NCI-H526 treated with DMSO at 0.1 percent for 48 hours (cell line): ENCODE data around the gene FARP1.

ENCODE experiments used
- DNase-seq: peaks from one replicate; lab custom pipeline; 2025; lab: John Stamatoyannopoulos, UW

The FARP1 gene

DNA sequence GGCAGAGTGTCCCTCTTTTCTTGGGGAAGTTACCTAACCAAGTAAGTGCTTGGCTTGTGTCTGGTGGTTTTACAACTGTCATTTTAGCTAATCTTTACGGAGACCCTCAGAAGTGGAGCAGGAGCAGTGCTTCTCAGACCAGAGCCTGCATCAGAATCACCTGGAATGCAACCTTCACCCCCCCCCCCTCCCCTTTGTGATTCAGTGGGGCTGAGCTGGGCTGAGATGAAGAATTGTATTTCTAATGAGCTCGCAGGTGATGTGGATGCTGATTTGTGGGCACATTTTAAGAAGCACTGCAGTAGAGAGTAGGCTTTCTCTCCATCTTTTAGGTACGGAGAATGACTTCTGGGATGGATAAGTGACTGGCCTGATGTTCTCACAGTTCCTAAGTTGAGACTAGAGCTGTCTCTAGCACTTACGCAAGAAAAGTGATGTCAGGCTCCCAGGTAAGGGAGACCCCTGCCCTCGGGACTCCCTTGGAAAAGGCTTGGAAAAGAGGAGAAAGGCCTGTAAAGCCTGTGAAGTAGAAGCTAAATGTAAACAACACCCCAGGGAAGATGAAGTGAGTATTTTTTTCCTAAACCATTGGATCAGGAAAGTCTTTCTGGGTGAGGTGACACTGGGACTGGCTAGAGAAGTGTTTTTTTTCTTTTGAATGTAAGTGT is 57.5 kb downstream of the FARP1 start:
- no peak for DNase-seq

- no peak for DNase-seq
Observed at GRCh38 chr13:98201189-98201588, 58.3 kb downstream of the FARP1 start.

- DNase-seq, result peak; percentile 22
Observed at GRCh38 chr13:98201984-98202383, 59.1 kb downstream of the FARP1 start.

- no peak for DNase-seq
Observed at GRCh38 chr13:98203646-98204326, 60.9 kb downstream of the FARP1 start.

DNA sequence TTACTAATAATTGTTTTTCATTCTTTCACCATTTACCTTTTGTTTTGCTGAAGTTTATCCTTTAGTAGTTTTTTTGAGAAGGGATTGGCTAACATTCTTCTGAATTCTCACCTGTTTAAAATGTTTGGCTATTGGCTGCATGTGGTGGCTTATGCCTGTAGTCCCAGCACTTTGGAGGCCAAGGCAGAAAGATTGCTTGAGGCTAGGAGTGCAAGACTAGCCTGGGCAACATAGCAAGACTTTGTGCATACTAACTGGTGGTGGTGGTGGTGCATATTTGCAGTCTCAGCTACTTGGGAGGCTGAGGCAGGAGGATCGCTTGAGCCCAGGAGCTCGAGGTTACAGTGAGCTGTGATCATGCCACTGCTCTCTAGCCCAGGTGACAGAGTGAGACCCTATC is 61.7 kb downstream of the FARP1 start:
- no peak for DNase-seq

DNA sequence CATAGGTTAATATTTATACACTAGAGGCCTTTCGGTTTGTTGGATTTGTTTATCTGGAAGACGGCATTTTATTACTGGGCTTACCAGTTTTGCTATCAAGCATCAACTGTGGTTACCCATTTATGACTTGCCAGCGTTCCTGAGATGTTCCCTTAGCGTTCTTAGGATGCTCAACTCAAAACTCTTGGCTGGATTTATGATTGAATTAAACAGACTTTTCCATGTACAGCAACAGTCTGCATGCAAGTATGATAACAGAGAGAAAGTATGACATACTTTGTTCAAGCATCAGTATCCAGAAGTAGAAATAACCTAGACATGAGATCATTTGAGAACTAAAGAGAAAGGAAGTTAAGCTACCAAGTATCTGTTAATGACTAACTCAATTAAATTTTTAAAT is 64.1 kb downstream of the FARP1 start:
- peak; percentile 31 for DNase-seq

- no peak for DNase-seq
Observed at GRCh38 chr13:98207416-98207815, 64.5 kb downstream of the FARP1 start.

DNA sequence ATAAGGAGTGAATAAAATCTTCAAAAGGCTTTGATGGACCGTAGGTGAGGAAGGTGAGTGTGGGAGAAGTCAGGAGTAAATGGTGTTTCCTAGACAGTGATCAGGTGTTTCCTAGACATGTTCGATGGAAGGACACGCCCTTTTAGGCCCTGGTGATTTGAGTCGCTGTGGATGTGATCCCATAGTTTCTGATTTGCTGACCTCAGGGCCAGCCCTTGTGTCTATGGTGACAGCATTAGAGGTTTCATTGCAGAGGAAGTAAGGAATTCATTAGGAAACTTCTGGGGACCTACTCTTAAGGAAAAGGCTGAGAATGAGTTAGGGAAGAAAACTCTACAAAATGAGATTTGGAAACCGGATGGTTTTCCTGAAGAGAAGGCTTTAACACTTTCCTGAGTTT is 65.7 kb downstream of the FARP1 start:
- no peak for DNase-seq

DNA sequence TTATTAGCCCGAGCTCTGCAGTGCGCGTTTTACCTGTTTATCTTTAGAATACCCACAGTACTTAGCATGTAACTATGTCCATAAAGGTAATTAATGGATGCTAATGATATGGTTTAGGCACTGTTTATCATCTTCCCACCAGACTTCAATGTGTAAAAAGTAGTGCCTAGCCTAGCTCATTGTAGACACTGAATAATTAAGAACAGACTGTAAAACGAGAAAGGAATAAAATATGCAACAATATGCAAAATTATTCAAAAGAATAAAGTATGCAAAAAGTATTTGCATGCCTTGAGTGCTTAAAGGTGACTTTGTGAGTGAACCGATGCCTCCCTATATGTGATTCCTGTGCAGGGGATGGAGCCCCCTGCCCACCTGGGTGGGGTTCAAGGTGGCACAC is 69.9 kb downstream of the FARP1 start:
- DNase-seq, result peak; percentile 99

GRCh38 chr13:98213354-98213753 is 70.5 kb downstream of the FARP1 start:
- DNase-seq, result no peak

DNA sequence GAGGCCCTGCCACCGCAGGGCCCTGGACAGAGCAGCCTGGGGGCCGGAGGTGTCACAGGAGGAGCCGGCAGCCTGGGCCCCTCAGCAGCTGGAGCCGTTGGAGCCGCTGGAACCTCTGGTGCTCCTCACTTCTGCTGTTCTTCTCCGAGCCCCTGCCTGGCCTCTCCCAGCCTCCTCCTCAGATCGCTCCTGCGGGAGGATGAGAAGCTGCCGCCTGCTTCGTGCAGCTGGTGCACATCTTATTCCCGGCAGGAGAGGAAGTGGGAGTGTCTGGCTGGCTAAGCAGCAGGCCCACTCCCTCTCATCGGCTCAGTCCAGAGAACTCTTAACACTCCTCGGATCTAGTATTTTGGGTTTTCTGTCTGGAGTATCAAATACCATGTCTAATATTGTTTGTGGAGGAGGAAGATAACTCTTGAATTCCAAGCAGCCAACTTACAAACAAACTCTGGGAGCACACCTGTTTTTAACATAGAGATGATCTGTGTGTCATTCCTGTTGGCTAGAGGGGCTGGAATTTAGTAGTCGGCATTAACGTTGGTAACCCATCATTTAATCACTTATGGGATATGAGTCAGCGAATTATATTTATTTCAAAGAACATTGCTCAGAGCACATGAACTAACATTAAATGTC is 71.2 kb downstream of the FARP1 start:
- peak; percentile 95 for DNase-seq

- peak; percentile 52 for DNase-seq
Observed at GRCh38 chr13:98214707-98215106, 71.8 kb downstream of the FARP1 start.

DNA sequence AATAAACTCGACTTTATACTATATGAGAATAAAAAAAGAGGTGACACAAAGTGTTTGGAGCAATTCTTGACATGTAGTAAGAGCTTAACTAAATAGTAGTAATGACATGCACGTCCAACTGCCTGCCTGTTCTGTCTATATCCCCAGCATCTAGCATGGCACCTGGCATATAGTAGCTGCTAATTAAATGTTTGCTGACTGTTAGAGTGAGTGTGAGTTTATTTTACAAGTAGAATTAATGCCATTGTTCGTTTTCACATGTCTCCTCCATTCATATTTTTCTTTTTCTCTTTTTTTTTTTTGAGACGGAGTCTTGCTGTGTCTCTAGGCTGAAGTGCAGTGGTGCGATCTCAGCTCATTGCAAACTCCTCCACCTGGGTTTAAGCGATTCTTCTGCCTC is 72.6 kb downstream of the FARP1 start:
- DNase-seq, result no peak

DNA sequence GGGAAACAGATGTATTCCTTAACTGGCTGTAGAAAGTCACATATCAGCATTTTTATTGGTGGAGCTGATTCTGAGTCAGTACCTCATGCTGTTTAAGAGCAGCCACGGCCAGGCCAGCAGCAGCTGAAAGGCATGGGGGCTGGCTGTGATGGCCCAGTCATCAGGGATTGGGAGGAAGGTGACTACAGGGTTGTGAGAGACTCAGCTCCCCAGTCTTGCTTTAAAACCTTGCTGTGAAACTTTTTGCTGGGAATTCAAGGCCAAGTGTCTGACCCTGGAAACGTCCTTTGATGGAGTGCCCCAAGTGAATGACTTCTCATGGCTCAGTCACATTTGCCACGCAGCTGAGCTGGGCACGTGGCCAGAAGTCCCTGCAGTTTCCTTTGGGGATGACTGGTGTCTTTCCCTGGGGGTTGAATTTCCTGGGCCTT is 73.3 kb downstream of the FARP1 start:
- DNase-seq, result no peak

DNA sequence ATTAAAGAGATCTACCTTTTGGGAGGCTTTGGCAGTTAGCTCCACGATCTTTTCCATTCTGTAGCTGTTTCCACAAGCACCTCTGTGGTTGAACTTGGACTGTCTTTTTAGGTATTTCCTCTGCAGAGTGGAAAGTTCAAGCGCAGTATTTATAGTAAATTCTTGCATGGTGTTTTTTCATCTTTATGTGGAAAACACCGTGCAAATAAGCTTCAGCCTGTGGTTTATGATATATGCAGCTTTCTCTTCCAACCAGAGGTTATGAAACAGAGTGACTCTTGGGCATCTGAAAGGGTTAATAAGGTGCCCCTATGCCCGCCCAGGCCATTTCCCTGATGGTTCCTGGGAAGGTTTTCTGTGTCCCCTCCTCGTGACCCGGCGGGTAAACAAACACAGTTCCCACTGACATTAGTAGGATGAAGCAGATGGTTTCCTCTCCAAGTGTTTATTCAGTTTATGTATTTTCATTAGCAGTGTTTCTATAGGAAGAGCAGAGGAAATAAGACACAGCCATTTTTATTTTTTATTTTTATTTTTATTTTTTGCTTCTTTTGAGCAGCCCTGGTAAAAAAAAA is 73.9 kb downstream of the FARP1 start:
- DNase-seq, result peak; percentile 60

- DNase-seq, result no peak
Observed at GRCh38 chr13:98217597-98217996, 74.7 kb downstream of the FARP1 start.

- DNase-seq, result no peak
Observed at GRCh38 chr13:98219685-98220084, 76.8 kb downstream of the FARP1 start.

GRCh38 chr13:98220271-98220791 is 77.4 kb downstream of the FARP1 start:
- no peak for DNase-seq

DNA sequence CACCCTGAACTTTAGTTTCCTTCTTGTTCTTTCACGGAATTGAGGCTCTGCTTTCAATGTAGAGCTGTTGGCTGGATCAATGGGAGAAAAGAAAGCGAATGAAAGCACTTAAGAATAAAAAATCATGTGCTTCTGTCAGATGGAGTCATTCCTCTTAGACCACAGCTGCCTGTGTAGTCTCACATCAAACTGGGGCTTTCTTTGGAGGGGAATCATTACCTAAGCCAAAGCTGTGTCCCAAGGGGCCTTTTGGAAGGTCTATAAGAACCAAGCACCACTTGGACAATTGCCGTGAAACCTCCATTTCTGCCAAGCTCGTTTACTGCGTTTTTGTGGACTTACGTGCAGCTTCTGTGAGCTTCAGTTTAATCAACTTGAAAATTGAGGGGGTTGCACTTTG is 78.3 kb downstream of the FARP1 start:
- no peak for DNase-seq

DNA sequence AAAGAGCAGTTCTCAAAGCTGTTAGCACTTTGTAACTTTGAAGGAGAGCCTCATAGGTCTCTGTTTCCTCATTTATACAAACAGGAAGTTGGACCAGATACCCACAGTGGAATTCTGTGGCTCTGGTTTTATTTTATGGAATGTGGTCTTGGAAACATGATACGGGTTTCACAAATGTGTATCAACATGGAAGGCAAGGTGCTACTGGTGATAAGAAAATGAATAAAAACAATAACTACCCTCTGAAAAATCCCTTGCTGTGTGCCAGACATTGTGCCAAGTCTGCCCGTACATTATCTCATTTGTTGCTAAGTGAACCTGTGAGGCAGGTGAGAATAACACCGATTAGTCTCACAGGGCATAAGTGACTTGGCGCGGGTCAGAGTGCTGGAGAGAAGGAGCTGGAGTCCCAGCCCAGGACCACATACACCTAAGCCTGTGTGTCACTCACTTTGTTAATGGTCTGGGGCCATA is 79.2 kb downstream of the FARP1 start:
- DNase-seq, result no peak

GRCh38 chr13:98222816-98223215 is 79.9 kb downstream of the FARP1 start:
- DNase-seq, result no peak

DNA sequence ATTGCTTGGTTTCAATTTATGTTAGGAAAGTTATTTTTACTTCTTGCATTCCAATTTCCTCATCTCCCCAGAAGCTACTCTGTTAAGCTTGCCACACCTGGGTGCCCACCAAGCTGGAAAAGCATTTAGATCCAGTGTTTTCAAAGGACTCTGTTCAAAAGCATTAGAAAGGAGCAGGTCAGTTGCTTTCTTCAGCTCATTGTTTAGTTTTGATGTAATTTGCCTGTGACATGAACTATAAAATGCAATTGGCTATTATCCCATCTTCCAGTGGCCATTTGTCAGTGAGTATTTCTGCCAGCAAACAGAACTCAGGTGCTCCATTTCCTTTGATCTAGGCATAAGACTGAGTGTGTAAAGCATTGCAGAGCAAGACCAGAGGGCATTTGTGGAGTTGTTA is 80.8 kb downstream of the FARP1 start:
- no peak for DNase-seq

GRCh38 chr13:98224557-98224956 is 81.7 kb downstream of the FARP1 start:
- no peak for DNase-seq
